A549 treated with AZD2906 at 1 μM for 4 hours (cell line): ENCODE measurements around the gene TBC1D17. TPM values are rescaled to one million over a fixed set of nuclear protein-coding genes. Genes with fewer than 3 reads are reported as not detected.

Experiments
- total RNA-seq: library from RNA; stranded (reverse); fragments of 200-300 nt; extraction: Qiagen RNA extraction; gene quantifications from 5 replicates; pipeline ENCODE4 v1.2.3, GENCODE V29; 2022

The TBC1D17 gene
- total RNA-seq, result 19.9 to 22.5 TPM (median 21.7 TPM) in 5 replicates

GRCh38 chr19:49877020-49877878 is at the start of gene TBC1D17, which contains the start of gene AKT1S1:
Gene TBC1D17, plus strand, starts transcription at chr19:49877702. Its CDS starts 22 bp downstream, at chr19:49877724.
Gene AKT1S1, minus strand, starts transcription at chr19:49877355. Its CDS starts 4,060 bp downstream, at chr19:49873295.

DNA sequence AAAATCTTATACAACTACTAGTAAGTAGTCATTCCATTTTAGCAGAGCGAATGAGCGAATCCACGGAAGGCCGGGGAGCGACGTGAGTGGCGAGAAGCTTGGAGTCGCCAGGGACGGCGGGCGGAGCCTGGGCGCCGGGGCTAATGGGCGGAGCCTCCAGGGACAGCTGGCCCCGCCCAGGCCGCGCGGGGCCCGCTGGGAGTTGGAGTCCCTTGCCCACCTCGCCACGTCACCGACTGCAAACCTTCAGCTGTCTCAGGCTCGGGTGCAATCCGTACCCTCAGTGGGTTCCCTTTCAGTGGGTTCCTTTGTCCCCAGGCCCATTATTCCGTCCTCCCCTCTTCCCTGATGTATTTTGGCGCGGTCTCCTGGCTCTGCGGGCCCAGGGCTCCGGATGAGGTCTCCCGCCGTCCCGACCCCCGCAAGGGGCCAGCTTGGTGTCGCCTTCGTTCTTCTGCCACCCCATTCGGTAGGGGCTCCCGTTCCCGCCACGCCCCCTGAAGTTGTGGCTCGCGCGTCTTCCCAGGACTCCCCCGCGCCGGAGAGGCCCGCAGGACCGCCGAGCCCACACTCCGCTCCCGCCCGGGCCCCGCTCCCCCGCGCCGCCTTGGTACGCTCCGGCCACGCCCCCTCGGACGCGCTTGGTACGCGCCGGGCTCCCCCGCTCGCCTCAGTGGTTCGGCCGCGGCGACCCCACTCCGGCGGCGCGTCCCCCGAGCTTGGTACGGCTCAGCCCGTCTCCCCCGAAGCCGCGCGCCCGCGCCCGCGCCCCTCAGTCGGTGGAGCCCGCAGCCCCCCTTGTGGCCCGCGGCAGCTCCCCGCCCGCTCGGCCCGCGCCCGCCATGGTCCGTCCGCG is 26.8 kb upstream of the TBC1D17 start, which contains the start of gene PTOV1:
Gene PTOV1, plus strand, starts transcription at position 673 of the 856 bp plus-strand sequence.

GRCh38 chr19:49866933-49867782 is 10.3 kb upstream of the TBC1D17 start, which contains the start of gene PNKP:
Gene PNKP, minus strand, starts transcription at chr19:49867576. Its CDS starts 372 bp downstream, at chr19:49867204.

DNA sequence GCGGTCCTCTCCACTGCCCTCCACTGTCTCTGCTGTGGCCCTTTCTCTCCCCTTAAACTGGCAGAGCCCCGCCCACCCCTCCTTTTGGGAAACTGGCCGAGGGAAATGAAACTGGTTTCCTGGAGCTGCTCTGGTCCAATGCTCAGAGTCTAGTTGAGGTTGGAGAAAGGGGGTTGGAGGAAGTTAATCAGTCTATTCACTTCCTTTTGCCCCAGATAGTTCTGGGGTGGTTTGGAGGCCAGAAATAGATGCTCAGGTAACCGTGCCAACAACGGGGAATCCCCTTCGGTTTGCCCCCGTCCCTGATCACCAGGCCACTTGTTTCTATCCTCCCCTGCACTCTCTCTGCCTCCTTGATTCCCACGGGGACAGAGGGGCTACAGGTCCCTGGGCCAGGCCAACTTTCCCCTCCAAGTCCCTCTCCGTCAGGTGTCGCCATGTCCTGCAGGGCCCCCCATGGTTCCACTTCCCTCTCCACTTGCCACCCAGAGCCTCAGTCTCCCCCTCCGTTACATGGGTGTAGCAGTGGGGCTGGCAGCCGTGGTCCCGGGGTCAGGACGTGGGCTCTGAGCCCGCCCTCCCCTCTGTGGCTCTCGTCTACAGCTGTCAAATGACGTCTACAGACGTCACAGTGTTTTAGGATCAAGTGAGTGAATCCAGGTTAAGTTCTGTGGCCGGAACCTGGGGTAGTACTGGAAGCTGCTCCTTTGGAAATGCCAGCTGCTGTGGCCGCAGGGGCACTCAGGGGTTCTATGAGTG is 19.5 kb downstream of the TBC1D17 start, which contains the start of gene IL4I1:
Gene IL4I1, minus strand, starts transcription at position 25 of the 759 bp plus-strand sequence. CDS start 727 bp downstream, outside the sequence.

GRCh38 chr19:49929121-49929610 is 51.7 kb downstream of the TBC1D17 start, which contains the start of the genes ATF5 and NUP62:
Gene ATF5, plus strand, starts transcription at chr19:49929205. Its CDS starts 1,646 bp downstream, at chr19:49930851.
Gene NUP62, minus strand, starts transcription at chr19:49929504. Its CDS starts 19,697 bp downstream, at chr19:49909807.

Other genes with a start within 250 kb of the TBC1D17 start
- gene RRAS, start 237.6 kb upstream of the TBC1D17 start, total RNA-seq, result 105 to 173 TPM (median 169 TPM) in 5 replicates
- 50.8 to 69.8 TPM (median 67.0 TPM) in 5 replicates for gene SCAF1, start 235.5 kb upstream of the TBC1D17 start, total RNA-seq
- 83.6 to 102 TPM (median 97.5 TPM) in 5 replicates for gene IRF3, start 211.8 kb upstream of the TBC1D17 start, total RNA-seq
- 57.1 to 73.6 TPM (median 72.4 TPM) in 5 replicates for gene BCL2L12, start 211.8 kb upstream of the TBC1D17 start, total RNA-seq
- 403 to 431 TPM (median 410 TPM) in 5 replicates for gene PRMT1, start 200.4 kb upstream of the TBC1D17 start, total RNA-seq
- 2.9 to 5.7 TPM (median 5.0 TPM) in 5 replicates for gene ADM5, start 188.1 kb upstream of the TBC1D17 start, total RNA-seq
- gene CPT1C, start 186.6 kb upstream of the TBC1D17 start, total RNA-seq, result 9.8 to 15.7 TPM (median 12.9 TPM) in 5 replicates
- gene TSKS, start 114.4 kb upstream of the TBC1D17 start, total RNA-seq, result not detected in 5 replicates
- gene AP2A1, start 110.7 kb upstream of the TBC1D17 start, total RNA-seq, result 45.0 to 59.7 TPM (median 55.3 TPM) in 5 replicates
- gene FUZ, start 64.4 kb upstream of the TBC1D17 start, total RNA-seq, result 14.8 to 15.7 TPM (median 15.3 TPM) in 5 replicates
- gene MED25, start 59.4 kb upstream of the TBC1D17 start, total RNA-seq, result 50.2 to 70.6 TPM (median 70.4 TPM) in 5 replicates
- gene PTOV1, start 26.5 kb upstream of the TBC1D17 start, total RNA-seq, result 105 to 154 TPM (median 149 TPM) in 5 replicates
- gene PNKP, start 10.1 kb upstream of the TBC1D17 start, total RNA-seq, result 34.8 to 51.2 TPM (median 47.0 TPM) in 5 replicates
- gene AKT1S1, start 347 bp upstream of the TBC1D17 start, total RNA-seq, result 68.1 to 118 TPM (median 112 TPM) in 5 replicates
- 0.74 to 0.86 TPM (median 0.79 TPM) in 5 replicates for gene IL4I1, start 19.2 kb downstream of the TBC1D17 start, total RNA-seq
- 46.4 to 52.5 TPM (median 47.7 TPM) in 5 replicates for gene ATF5, start 51.5 kb downstream of the TBC1D17 start, total RNA-seq
- gene NUP62, start 51.8 kb downstream of the TBC1D17 start, total RNA-seq, result 75.7 to 88.4 TPM (median 84.1 TPM) in 5 replicates
- gene SIGLEC11, start 83.5 kb downstream of the TBC1D17 start, total RNA-seq, result 0.09 to 0.17 TPM (median 0.09 TPM) in 5 replicates
- 37.6 to 39.0 TPM (median 38.3 TPM) in 5 replicates for gene VRK3, start 147.7 kb downstream of the TBC1D17 start, total RNA-seq
- 7.5 to 10.3 TPM (median 9.5 TPM) in 5 replicates for gene ZNF473, start 148.3 kb downstream of the TBC1D17 start, total RNA-seq